Natural killer cell (primary cell): ENCODE data around the gene MIEF1. TPM values are rescaled to one million over a fixed set of nuclear protein-coding genes. Genes with fewer than 3 reads are reported as not detected.

ENCODE experiments used
- ATAC-seq, 3 donors: fragments of 150-1000 bp in 2 of 3; fragments of 200-7000 bp in 1 of 3; cut with Tn5 transposase; 1 replicate in 1 of 3; 2 replicates in 2 of 3; pipeline ENCODE4 v1.10.0; 2021; ENCODE audit warnings: mild to moderate bottlenecking in 2 of 3, moderate library complexity in 2 of 3
- DNase-seq, 2 donors: peaks; one replicate each; pipeline versions ENCODE4 v3.0.0 to v3.0.0-alpha.2; 2013 to 2021; ENCODE audit warnings: mixed read lengths in 1 of 2
- H3K27ac ChIP-seq: one replicate; pipeline ENCODE4 v1.5.1; 2013; ENCODE audit warnings: mild to moderate bottlenecking, low read length
- H3K27me3 ChIP-seq: one replicate; pipeline ENCODE4 v1.6.1; 2013; ENCODE audit warnings: low read length; ENCODE audit not compliant: control insufficient read depth, insufficient read depth
- H3K36me3 ChIP-seq: one replicate; pipeline ENCODE4 v1.6.1; 2013; ENCODE audit warnings: low read length; ENCODE audit not compliant: control insufficient read depth, insufficient read depth
- H3K4me1 ChIP-seq: one replicate; pipeline ENCODE4 v1.6.1; 2013; ENCODE audit warnings: low read length; ENCODE audit not compliant: control insufficient read depth, insufficient read depth
- H3K4me3 ChIP-seq: one replicate; pipeline ENCODE4 v1.5.1; 2013; ENCODE audit warnings: low read length
- H3K9me3 ChIP-seq: one replicate; pipeline ENCODE4 v1.6.1; 2013; ENCODE audit warnings: low read length; ENCODE audit not compliant: control insufficient read depth, insufficient read depth
- H3K27ac Mint-ChIP-seq, 2 donors: one replicate each; pipeline ENCODE4 v1.8.0; 2022; ENCODE audit warnings: mild to moderate bottlenecking in 2 of 2, mixed read lengths in 2 of 2, moderate library complexity in 1 of 2
- H3K27me3 Mint-ChIP-seq, 2 donors: one replicate each; pipeline ENCODE4 v1.8.0; 2022; ENCODE audit warnings: low read depth in 2 of 2, mixed read lengths in 2 of 2
- H3K36me3 Mint-ChIP-seq: one replicate; pipeline ENCODE4 v1.8.0; 2022; ENCODE audit warnings: mixed read lengths
- H3K4me1 Mint-ChIP-seq, 2 donors: one replicate each; pipeline ENCODE4 v1.8.0; 2022; ENCODE audit warnings: mixed read lengths in 2 of 2
- H3K4me3 Mint-ChIP-seq: one replicate; pipeline ENCODE4 v1.8.0; 2022; ENCODE audit warnings: mild to moderate bottlenecking, moderate library complexity, mixed read lengths
- H3K9me3 Mint-ChIP-seq, 2 donors: one replicate each; pipeline ENCODE4 v1.8.0; 2022; ENCODE audit warnings: mixed read lengths in 2 of 2
- CTCF ChIP-seq: fragments of 200-600 bp; IDR thresholded peaks from one replicate; pipeline ENCODE4 v1.8.0; 2022; ENCODE audit warnings: antibody characterized with exemption
- WGBS: methylation state at CpG from one replicate; pipeline ENCODE4 v1.1.7; 2013; ENCODE audit warnings: missing lambda C conversion rate; ENCODE audit not compliant: insufficient coverage; 5-methylcytosine and 5-hydroxymethylcytosine counted together
- intact Hi-C: fragments of 100-400 bp; cut with micrococcal nuclease; formaldehyde crosslinking; loops from one replicate; pipeline ENCODE4 v1.14.2; 2022
- total RNA-seq, 4 donors: library from RNA; stranded (reverse); fragments of 120-200 nt in 1 of 4; gene quantifications; one replicate each; pipeline versions ENCODE4 v1.2.3 to v1.2.4, GENCODE V29; 2013 to 2022

The MIEF1 gene
- total RNA-seq, 3 donors from 2014 or later (not counting 1 experiment from before 2014, with no cell fraction given): 16.1 to 27.6 (median 25.1) TPM

DNA sequence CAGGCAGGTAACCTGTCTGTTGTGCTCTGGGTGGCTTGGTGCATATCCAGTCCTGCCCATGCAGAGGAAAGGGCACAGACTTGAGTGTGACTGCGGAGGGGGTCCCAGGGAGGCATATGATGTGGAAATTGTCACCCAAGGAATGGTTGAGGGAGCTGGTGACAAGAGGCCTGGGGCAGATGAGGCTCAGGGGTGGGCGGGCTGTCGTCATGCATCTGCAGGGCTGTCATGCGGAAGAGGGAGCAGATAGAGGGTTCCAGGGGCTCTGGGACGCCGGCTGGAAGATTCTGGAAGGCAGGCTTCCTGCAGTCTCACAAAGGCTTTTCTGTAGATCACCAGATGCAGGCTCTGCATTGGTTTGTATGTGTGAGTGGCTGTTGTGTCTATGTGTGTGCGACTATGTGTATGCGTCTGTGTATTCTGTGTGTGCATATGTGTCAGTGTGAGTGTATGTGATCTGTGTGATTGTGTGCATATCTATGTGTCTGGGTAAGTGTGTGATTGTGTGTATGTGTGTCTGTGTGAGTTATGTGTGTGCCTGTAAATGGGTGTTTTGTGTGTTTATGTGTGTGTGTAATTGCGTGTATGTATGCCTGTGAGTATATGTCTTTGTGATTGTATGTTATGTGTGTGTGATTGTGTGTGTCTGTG is 60.9 kb downstream of the MIEF1 start:
- no peak overlapping the region for H3K4me3 Mint-ChIP-seq
- peaks cover 7% of the 10 kb centered on the region in 2 donors for H3K9me3 Mint-ChIP-seq
- H3K4me3 ChIP-seq: no peak overlapping the region
- intact Hi-C loops: no loop called here
- ATAC-seq (no peak), DNase-seq (no peak)
- H3K36me3 Mint-ChIP-seq: no peaks in the 10 kb centered on the region
- peaks cover 0 to 23% of the 10 kb centered on the region in 2 donors for H3K4me1 Mint-ChIP-seq
- no peaks in the 10 kb centered on the region for H3K9me3 ChIP-seq
- 78% methylated on average over 9 of the region's 9 CpGs for WGBS
- H3K27me3 Mint-ChIP-seq: peaks cover 0 to 21% of the 10 kb centered on the region in 2 donors
- peaks cover 12% of the 10 kb centered on the region for H3K27me3 ChIP-seq
- H3K27ac ChIP-seq: no peak overlapping the region
- no peaks in the 10 kb centered on the region for H3K36me3 ChIP-seq
- H3K27ac Mint-ChIP-seq: no peak overlapping the region
- TF ChIP-seq CTCF: no peak
- H3K4me1 ChIP-seq: peaks cover 16% of the 10 kb centered on the region

DNA sequence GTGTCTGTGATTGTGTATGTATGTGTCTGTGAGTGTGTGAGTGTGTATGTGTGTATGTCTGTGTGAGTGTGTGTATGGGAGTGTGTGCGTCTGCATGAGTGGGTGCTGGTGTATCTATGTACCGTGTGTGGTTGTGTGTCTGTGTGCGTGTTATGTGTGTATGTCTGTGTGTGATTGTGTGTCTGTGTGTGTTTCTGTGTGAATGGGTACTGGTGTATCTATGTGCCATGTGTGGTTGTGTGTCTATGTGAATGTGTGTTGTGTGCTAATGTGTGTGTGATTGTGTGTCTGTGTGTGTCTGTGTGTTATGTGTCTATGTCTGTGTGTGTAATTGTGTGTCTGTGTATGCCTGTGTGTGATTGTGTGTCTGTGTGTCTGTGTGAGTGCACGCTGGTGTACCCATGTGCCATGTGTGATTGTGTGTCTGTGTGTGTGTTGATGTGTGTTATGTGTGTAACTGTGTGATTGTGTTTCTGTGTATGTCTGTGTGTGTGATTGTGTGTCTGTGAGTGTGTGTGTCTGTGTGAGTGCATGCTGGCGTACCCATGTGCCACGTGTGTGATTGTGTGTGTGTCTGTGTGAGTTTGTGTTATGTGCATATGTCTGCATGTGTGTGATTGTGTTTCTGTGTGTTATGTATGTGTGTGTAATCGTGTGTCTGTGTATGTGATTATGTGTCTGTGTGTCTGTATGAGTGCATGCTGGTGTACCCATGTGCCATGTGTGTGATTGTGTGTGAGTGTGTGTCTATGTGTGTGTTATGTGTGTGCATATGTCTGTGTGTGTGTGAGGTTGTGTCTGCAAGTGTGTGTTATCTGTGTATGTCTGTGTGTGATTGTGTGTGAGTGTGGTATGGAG is 61.7 kb downstream of the MIEF1 start:
- ATAC-seq (no peak), DNase-seq (no peak)
- Mint-ChIP-seq H3K27me3 (peaks cover 0 to 15% of the 10 kb centered on the region in 2 donors), H3K27ac (no peak overlapping the region), H3K9me3 (peaks cover 7% of the 10 kb centered on the region in 2 donors), H3K4me1 (peaks cover 0 to 25% of the 10 kb centered on the region in 2 donors), H3K36me3 (no peaks in the 10 kb centered on the region), H3K4me3 (no peak overlapping the region)
- 91% methylated on average over 7 of the region's 7 CpGs for WGBS
- intact Hi-C loops: no loop called here
- Histone ChIP-seq H3K4me1 (peaks cover 15% of the 10 kb centered on the region), H3K27ac (no peak overlapping the region), H3K4me3 (no peak overlapping the region), H3K36me3 (no peaks in the 10 kb centered on the region), H3K9me3 (no peaks in the 10 kb centered on the region), H3K27me3 (peaks cover 7% of the 10 kb centered on the region)
- TF ChIP-seq CTCF: no peak

DNA sequence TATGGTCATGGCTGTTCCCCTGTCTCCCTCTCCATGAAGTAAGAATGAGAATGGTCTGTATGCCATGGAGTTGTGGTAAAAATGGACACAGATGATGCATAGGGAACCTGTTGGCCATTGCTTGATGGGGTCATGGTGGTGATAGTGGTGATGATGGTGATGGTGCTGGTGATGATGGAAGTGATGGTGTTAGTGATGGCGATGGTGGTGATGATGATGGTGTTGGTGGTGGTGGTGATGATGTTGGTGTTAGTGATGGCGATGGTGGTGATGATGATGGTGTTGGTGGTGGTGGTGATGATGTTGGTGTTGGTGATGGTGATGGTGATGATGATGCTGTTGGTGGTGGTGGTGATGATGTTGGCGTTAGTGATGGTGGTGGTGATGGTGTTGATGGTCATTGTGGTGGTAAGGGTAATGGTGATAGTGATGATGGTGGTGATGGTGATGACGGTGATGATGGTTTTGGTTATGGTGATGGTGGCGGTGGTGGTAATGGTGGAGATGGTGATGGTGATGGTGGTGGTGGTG is 63.4 kb downstream of the MIEF1 start:
- 90% methylated on average over 5 of the region's 5 CpGs for WGBS
- Mint-ChIP-seq H3K36me3 (no peaks in the 10 kb centered on the region), H3K27ac (peak overlapping the region in 1 of 2 donors; percentile 61), H3K4me3 (no peak overlapping the region), H3K4me1 (peaks cover 0 to 25% of the 10 kb centered on the region in 2 donors), H3K9me3 (peaks cover 7% of the 10 kb centered on the region in 2 donors), H3K27me3 (peaks cover 0 to 7% of the 10 kb centered on the region in 2 donors)
- Histone ChIP-seq H3K9me3 (no peaks in the 10 kb centered on the region), H3K36me3 (no peaks in the 10 kb centered on the region), H3K27ac (no peak overlapping the region), H3K27me3 (no peaks in the 10 kb centered on the region), H3K4me1 (peaks cover 15% of the 10 kb centered on the region), H3K4me3 (no peak overlapping the region)
- TF ChIP-seq CTCF: no peak
- no peak for DNase-seq
- ATAC-seq: peak in 1 of 3 donors; percentile 22
- intact Hi-C loops: no loop called here
